GM23248 (cell line): ENCODE results near the gene HNF4A.

ENCODE experiments used
- EZH2 ChIP-seq: fragments of 200-600 bp; sonication (generic); IDR thresholded peaks from 2 replicates; pipeline ENCODE4 v1.6.1; 2018; ENCODE audit warnings: antibody characterized with exemption, mild to moderate bottlenecking; ENCODE audit not compliant: insufficient read depth, poor library complexity, severe bottlenecking
- EZH2phosphoT487 ChIP-seq: fragments of 200-600 bp; sonication (generic); IDR thresholded peaks from 2 replicates; pipeline ENCODE4 v1.6.1; 2018; ENCODE audit warnings: antibody characterized with exemption, moderate library complexity, mild to moderate bottlenecking, low read depth; ENCODE audit not compliant: insufficient read depth

- TF ChIP-seq EZH2phosphoT487 (no peak), EZH2 (no peak)
Observed at GRCh38 chr20:44358776-44359175, 3.3 kb downstream of the HNF4A start.
